Thyroid gland (tissue), 4 donors: ENCODE results near the gene CYFIP2. TPM values are rescaled to one million over a fixed set of nuclear protein-coding genes. Genes with fewer than 3 reads are reported as not detected.

ENCODE experiments used
- DNase-seq, 2 donors: peaks; one replicate each; pipeline ENCODE4 v3.0.0-alpha.2; 2019
- H3K27ac ChIP-seq, 3 donors: fragments of 200-600 bp; sonication (generic); 1 replicate in 2 of 3; 2 replicates in 1 of 3; pipeline ENCODE4 v1.5.1; 2016 to 2019; ENCODE audit warnings: mild to moderate bottlenecking in 1 of 3, moderate library complexity in 1 of 3
- H3K27me3 ChIP-seq: fragments of 200-600 bp; sonication (generic); one replicate; pipeline ENCODE4 v1.5.1; 2019
- H3K36me3 ChIP-seq, 2 donors: fragments of 200-600 bp; sonication (generic); one replicate each; pipeline ENCODE4 v1.5.1; 2016 to 2019
- H3K4me1 ChIP-seq, 2 donors: fragments of 200-600 bp; sonication (generic); one replicate each; pipeline ENCODE4 v1.5.1; 2017 to 2019
- H3K4me3 ChIP-seq, 3 donors: fragments of 200-600 bp; sonication (generic); replicated peaks in 1 of 3; 1 replicate in 2 of 3; 2 replicates in 1 of 3; pipeline ENCODE4 v1.5.1; 2016; ENCODE audit warnings: mild to moderate bottlenecking in 1 of 3
- H3K9me3 ChIP-seq: fragments of 200-600 bp; sonication (generic); one replicate; pipeline ENCODE4 v1.5.1; 2017
- POLR2A ChIP-seq, 2 donors: fragments of 450-650 bp; IDR thresholded peaks; one replicate each; pipeline ENCODE4 v1.6.1; 2017; ENCODE audit warnings: antibody characterized with exemption in 2 of 2, mild to moderate bottlenecking in 2 of 2, moderate library complexity in 1 of 2
- WGBS, 2 donors: methylation state at CpG; one replicate each; pipeline ENCODE4 v1.1.5; 2017; 5-methylcytosine and 5-hydroxymethylcytosine counted together
- intact Hi-C: fragments of 100-400 bp; cut with DNase I; formaldehyde crosslinking; loops from one replicate; pipeline ENCODE4 v1.15.1; 2023
- total RNA-seq, 4 donors: library from RNA; depleted of rRNA; stranded (reverse); fragments of >200 nt; gene quantifications; one replicate each; pipeline ENCODE4 v1.2.3, GENCODE V29; 2016
- TF ChIP-seq, protein P1 (sequence below), 6 experiments: fragments of 200-600 bp in 3 of 6; fragments of 450-650 bp in 3 of 6; sonication (generic) in 3 of 6; IDR thresholded peaks; one replicate each; pipeline ENCODE4 v1.5.1; 2016 to 2019; ENCODE audit warnings: antibody characterized with exemption in 6 of 6, mild to moderate bottlenecking in 2 of 6, inconsistent platforms in 1 of 6, moderate library complexity in 1 of 6

The CYFIP2 gene
- total RNA-seq, 4 donors from 2014 or later: 18.3 to 73.5 (median 34.6) TPM

- no peak for DNase-seq
- 70 to 93% methylated on average over 4 of the region's 4 CpGs for WGBS, 2 donors
- Histone ChIP-seq H3K27me3 (no peaks in the 10 kb centered on the region), H3K36me3 (no peaks in the 10 kb centered on the region), H3K27ac (peak overlapping the region in 1 of 3 donors; percentile 81), H3K9me3 (no peaks in the 10 kb centered on the region), H3K4me3 (no peak overlapping the region), H3K4me1 (peaks cover 19 to 28% of the 10 kb centered on the region in 2 donors)
- TF ChIP-seq, protein P1, sequence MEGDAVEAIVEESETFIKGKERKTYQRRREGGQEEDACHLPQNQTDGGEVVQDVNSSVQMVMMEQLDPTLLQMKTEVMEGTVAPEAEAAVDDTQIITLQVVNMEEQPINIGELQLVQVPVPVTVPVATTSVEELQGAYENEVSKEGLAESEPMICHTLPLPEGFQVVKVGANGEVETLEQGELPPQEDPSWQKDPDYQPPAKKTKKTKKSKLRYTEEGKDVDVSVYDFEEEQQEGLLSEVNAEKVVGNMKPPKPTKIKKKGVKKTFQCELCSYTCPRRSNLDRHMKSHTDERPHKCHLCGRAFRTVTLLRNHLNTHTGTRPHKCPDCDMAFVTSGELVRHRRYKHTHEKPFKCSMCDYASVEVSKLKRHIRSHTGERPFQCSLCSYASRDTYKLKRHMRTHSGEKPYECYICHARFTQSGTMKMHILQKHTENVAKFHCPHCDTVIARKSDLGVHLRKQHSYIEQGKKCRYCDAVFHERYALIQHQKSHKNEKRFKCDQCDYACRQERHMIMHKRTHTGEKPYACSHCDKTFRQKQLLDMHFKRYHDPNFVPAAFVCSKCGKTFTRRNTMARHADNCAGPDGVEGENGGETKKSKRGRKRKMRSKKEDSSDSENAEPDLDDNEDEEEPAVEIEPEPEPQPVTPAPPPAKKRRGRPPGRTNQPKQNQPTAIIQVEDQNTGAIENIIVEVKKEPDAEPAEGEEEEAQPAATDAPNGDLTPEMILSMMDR (IDR thresholded peaks at IDR 0.05): no peak
- TF ChIP-seq POLR2A (IDR thresholded peaks at IDR 0.05): no peak
- intact Hi-C loops: no loop called here
These were observed 115.8 kb downstream of the CYFIP2 start for GRCh38 chr5:157381746-157382145.

- peaks cover 19 to 36% of the 10 kb centered on the region in 2 donors for H3K4me1 ChIP-seq
- intact Hi-C loops: no loop called here
- no peaks in the 10 kb centered on the region for H3K27me3 ChIP-seq
- H3K27ac ChIP-seq: peak overlapping the region; percentile 74 to 81 (median 75)
- peak in 1 of 2 donors; percentile 19 for DNase-seq
- 69 to 76% methylated on average over 11 of the region's 11 CpGs for WGBS, 2 donors
- H3K36me3 ChIP-seq: no peaks in the 10 kb centered on the region
- no peaks in the 10 kb centered on the region for H3K9me3 ChIP-seq
- no peak for TF ChIP-seq POLR2A (IDR thresholded peaks at IDR 0.05)
- TF ChIP-seq, protein P1 (IDR thresholded peaks at IDR 0.05): no peak
- H3K4me3 ChIP-seq: no peak overlapping the region
These were observed 117.3 kb downstream of the CYFIP2 start for GRCh38 chr5:157382996-157383800.

DNA sequence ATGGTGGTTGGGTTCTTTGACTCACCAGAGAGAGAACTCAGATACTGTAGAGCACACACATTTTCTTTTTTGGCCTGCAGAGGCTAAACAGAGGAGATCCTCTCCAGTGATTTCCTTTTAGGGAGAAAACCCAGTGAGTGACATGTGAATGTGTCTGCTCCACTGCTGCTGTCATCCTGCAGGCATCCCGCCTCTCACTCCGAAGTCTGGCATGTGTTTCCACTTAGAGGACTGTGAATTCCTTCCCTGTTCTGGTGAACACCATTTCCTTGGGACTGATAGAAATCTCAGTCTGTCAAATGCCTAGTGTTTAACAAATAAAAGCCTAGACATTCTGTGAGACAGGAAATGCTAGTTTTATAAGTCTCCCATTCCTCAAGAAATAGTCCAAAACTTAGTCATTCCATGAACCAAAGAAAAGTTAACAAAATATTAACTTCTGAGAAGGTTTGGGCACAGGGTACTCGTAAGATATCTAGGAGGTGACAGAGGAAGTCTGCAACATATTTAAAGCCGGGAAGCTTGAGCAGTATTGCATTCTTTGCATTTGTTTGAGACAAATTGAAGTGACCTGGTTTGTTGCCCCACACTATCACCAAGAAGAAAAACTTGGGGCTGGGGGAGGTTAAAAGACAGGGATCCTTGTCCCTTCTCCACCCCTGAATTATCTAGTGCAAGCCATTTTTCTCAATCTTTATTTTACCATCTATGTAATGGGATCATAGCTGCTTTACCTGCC, 119.2 kb downstream of the CYFIP2 start:
- peak in 1 of 2 donors; percentile 18 for TF ChIP-seq POLR2A (IDR thresholded peaks at IDR 0.05)
- TF ChIP-seq, protein P1 (IDR thresholded peaks at IDR 0.05): no peak
- H3K27ac ChIP-seq: peak overlapping the region; percentile 71 to 81 (median 74)
- no peaks in the 10 kb centered on the region for H3K27me3 ChIP-seq
- 43 to 50% methylated on average over 4 of the region's 4 CpGs for WGBS, 2 donors
- peak; percentile 60 to 79 for DNase-seq
- no peaks in the 10 kb centered on the region for H3K9me3 ChIP-seq
- intact Hi-C loops: no loop called here
- H3K36me3 ChIP-seq: no peaks in the 10 kb centered on the region
- H3K4me1 ChIP-seq: peaks cover 19 to 36% of the 10 kb centered on the region in 2 donors
- H3K4me3 ChIP-seq: no peak overlapping the region

DNA sequence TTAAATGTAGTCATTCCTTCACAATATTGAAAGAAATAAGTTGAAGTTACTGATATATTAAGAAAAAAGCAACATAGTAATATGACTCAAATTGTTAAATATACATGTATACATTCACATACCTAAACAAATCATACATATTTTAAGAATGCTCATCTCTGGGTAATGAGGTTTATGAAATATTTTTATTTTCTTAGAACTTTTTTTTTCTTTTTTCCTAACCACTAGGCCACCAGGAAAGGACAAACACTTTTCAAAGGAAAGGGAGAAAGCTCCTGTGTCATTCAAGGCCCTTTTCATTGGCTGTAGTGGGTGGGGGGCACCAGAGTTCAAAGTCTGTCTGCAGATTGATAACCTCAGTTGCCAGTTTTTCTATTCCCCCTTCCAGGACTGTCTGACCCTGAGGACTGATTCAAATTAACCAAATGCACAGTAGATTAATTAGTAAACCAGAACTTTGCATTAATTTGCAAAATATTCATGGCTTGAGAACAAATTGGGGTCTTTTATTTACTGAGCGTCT, 121.2 kb downstream of the CYFIP2 start:
- Histone ChIP-seq H3K9me3 (no peaks in the 10 kb centered on the region), H3K27ac (peak overlapping the region in 2 of 3 donors; percentile 13 to 71), H3K4me3 (no peak overlapping the region), H3K27me3 (no peaks in the 10 kb centered on the region), H3K36me3 (no peaks in the 10 kb centered on the region), H3K4me1 (peaks cover 19 to 36% of the 10 kb centered on the region in 2 donors)
- 84 to 87% methylated on average over 1 of the region's 1 CpG for WGBS, 2 donors
- TF ChIP-seq POLR2A (IDR thresholded peaks at IDR 0.05): no peak
- TF ChIP-seq, protein P1 (IDR thresholded peaks at IDR 0.05): no peak
- intact Hi-C loops: no loop called here
- no peak for DNase-seq
